ENCODE measurements around the gene RBM34. TPM values are rescaled to one million over a fixed set of nuclear protein-coding genes. Genes with fewer than 3 reads are reported as not detected.
"Not testable (repeated sequence)": the region's sequence is repeated elsewhere in the genome, so short reads cannot be mapped to it uniquely, and the experiment has no call there.

RBM34 gene
- total and polyA plus RNA-seq, 4 donors, result 31.7 to 129 (median 51.3) TPM

- H3K36me3 ChIP-seq (ENCODE audit: control insufficient read depth in 4 of 4, insufficient read depth in 4 of 4, low read length in 4 of 4), result peaks cover 6 to 13% (median 11%) of the 10 kb centered on the region in 4 donors
- H3K4me1 ChIP-seq (ENCODE audit: control insufficient read depth in 5 of 5, insufficient read depth in 5 of 5, low read length in 5 of 5), result peaks cover 0 to 10% (median 5%) of the 10 kb centered on the region in 5 donors
- H3K9ac ChIP-seq (ENCODE audit: insufficient read depth in 1 of 2, low read length in 2 of 2), result peak overlapping the region; percentile 64 to 94
- H3K4me3 ChIP-seq, result peak overlapping the region; percentile 82
- H3K27ac ChIP-seq (ENCODE audit: low read depth in 1 of 2, low read length in 1 of 2), result peak overlapping the region; percentile 43 to 87
- no peaks in the 10 kb centered on the region for H3K27me3 ChIP-seq (ENCODE audit: control insufficient read depth in 3 of 3, insufficient read depth in 3 of 3, low read length in 2 of 3)
- no peak for TF ChIP-seq CTCF (IDR thresholded peaks at IDR 0.05; ENCODE audit: control extremely low read depth, extremely low read depth)
- H3K9me3 ChIP-seq (ENCODE audit: control insufficient read depth in 4 of 4, insufficient read depth in 3 of 4, low read length in 3 of 4), result no peaks in the 10 kb centered on the region
- 65% methylated on average over 21 of the region's 21 CpGs for WGBS, 2 donors
- peak in 1 of 3 donors; percentile 4 for DNase-seq
- no peak for ATAC-seq (ENCODE audit: insufficient read depth, low FRiP score)
Observed at GRCh38 chr1:235161685-235162327, 756 bp upstream of the RBM34 start.

- DNase-seq, result peak in 2 of 3 donors; percentile 67 to 72
- H3K4me1 ChIP-seq (ENCODE audit: control insufficient read depth in 5 of 5, insufficient read depth in 5 of 5, low read length in 5 of 5), result peaks cover 0 to 10% (median 5%) of the 10 kb centered on the region in 5 donors
- WGBS, 2 donors, result 6 to 7% methylated on average over 14 of the region's 14 CpGs
Observed at GRCh38 chr1:235160383-235160956, 580 bp downstream of the RBM34 start.

GRCh38 chr1:235159930-235160329, 1.1 kb downstream of the RBM34 start:
- ATAC-seq (ENCODE audit: insufficient read depth, low FRiP score); H3K27me3 ChIP-seq (ENCODE audit: control insufficient read depth in 3 of 3, insufficient read depth in 3 of 3, low read length in 2 of 3); DNase-seq; H3K9ac ChIP-seq (ENCODE audit: insufficient read depth in 1 of 2, low read length in 2 of 2); H3K9me3 ChIP-seq (ENCODE audit: control insufficient read depth in 4 of 4, insufficient read depth in 3 of 4, low read length in 3 of 4); H3K4me3 ChIP-seq; H3K27ac ChIP-seq (ENCODE audit: low read depth in 1 of 2, low read length in 1 of 2): not testable (repeated sequence)
- H3K4me1 ChIP-seq (ENCODE audit: control insufficient read depth in 5 of 5, insufficient read depth in 5 of 5, low read length in 5 of 5), result peaks cover 0 to 10% (median 5%) of the 10 kb centered on the region in 5 donors
- H3K36me3 ChIP-seq (ENCODE audit: control insufficient read depth in 4 of 4, insufficient read depth in 4 of 4, low read length in 4 of 4), result peaks cover 6 to 21% (median 13%) of the 10 kb centered on the region in 4 donors
- 89 to 91% methylated on average over 9 of the region's 9 CpGs for WGBS, 2 donors

More at GRCh38 chr1:235160383-235160956, 580 bp downstream of the RBM34 start:
- Histone ChIP-seq H3K9me3 (ENCODE audit: control insufficient read depth in 4 of 4, insufficient read depth in 3 of 4, low read length in 3 of 4) (no peaks in the 10 kb centered on the region), H3K27ac (ENCODE audit: low read depth in 1 of 2, low read length in 1 of 2) (peak overlapping the region; percentile 87 to 97), H3K36me3 (ENCODE audit: control insufficient read depth in 4 of 4, insufficient read depth in 4 of 4, low read length in 4 of 4) (peaks cover 6 to 21% (median 13%) of the 10 kb centered on the region in 4 donors), H3K4me3 (peak overlapping the region; percentile 82), H3K27me3 (ENCODE audit: control insufficient read depth in 3 of 3, insufficient read depth in 3 of 3, low read length in 2 of 3) (no peaks in the 10 kb centered on the region), H3K9ac (ENCODE audit: insufficient read depth in 1 of 2, low read length in 2 of 2) (peak overlapping the region; percentile 64 to 77)
- TF ChIP-seq CTCF (IDR thresholded peaks at IDR 0.05; ENCODE audit: control extremely low read depth, extremely low read depth), result no peak
- peak; percentile 13 for ATAC-seq (ENCODE audit: insufficient read depth, low FRiP score)

- Histone ChIP-seq H3K4me1 (ENCODE audit: control insufficient read depth in 5 of 5, insufficient read depth in 5 of 5, low read length in 5 of 5) (peaks cover 0 to 10% (median 5%) of the 10 kb centered on the region in 5 donors), H3K36me3 (ENCODE audit: control insufficient read depth in 4 of 4, insufficient read depth in 4 of 4, low read length in 4 of 4) (peaks cover 6 to 28% (median 13%) of the 10 kb centered on the region in 4 donors)
- not testable (repeated sequence) for DNase-seq; ATAC-seq (ENCODE audit: insufficient read depth, low FRiP score); H3K27me3 ChIP-seq (ENCODE audit: control insufficient read depth in 3 of 3, insufficient read depth in 3 of 3, low read length in 2 of 3); H3K9ac ChIP-seq (ENCODE audit: insufficient read depth in 1 of 2, low read length in 2 of 2); H3K9me3 ChIP-seq (ENCODE audit: control insufficient read depth in 4 of 4, insufficient read depth in 3 of 4, low read length in 3 of 4); H3K4me3 ChIP-seq; H3K27ac ChIP-seq (ENCODE audit: low read depth in 1 of 2, low read length in 1 of 2)
- 85 to 89% methylated on average over 9 of the region's 9 CpGs for WGBS, 2 donors
Observed at GRCh38 chr1:235159284-235159683, 1.8 kb downstream of the RBM34 start.
